ENCODE results near the gene MBNL1.

DNA sequence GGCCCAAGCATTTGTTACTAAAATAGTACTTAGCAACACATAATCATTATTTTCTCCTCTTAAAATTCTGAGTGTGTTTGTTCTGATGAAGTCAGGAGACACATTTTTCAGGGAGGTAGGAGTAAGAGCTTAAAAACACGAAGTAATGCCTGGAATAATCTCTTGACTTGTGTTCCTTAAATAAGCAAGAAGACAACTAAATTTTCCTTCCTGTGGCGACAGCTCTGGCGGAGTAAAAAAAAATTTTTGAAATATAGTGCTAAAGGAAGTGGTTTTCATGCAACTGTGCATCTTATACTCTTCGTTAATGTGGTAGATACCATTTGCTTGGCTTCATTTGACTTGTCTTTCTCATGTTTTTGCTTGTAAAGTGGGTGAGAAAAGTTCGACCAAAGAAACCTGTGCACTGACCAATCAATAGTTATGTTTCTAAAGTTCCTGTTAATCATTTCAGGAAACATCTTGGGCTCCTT, 11.1 kb upstream of the MBNL1 start:
- TF ChIP-seq, protein P1, sequence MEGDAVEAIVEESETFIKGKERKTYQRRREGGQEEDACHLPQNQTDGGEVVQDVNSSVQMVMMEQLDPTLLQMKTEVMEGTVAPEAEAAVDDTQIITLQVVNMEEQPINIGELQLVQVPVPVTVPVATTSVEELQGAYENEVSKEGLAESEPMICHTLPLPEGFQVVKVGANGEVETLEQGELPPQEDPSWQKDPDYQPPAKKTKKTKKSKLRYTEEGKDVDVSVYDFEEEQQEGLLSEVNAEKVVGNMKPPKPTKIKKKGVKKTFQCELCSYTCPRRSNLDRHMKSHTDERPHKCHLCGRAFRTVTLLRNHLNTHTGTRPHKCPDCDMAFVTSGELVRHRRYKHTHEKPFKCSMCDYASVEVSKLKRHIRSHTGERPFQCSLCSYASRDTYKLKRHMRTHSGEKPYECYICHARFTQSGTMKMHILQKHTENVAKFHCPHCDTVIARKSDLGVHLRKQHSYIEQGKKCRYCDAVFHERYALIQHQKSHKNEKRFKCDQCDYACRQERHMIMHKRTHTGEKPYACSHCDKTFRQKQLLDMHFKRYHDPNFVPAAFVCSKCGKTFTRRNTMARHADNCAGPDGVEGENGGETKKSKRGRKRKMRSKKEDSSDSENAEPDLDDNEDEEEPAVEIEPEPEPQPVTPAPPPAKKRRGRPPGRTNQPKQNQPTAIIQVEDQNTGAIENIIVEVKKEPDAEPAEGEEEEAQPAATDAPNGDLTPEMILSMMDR (IDR thresholded peaks at IDR 0.05), result no peak
- no peak for TF ChIP-seq POLR2A (IDR thresholded peaks at IDR 0.05)

Measured in testis (tissue), 2 donors.